SIG-M5 (cell line): Measurements from ENCODE around the gene GPC3.
"Not testable (repeated sequence)": the region's sequence is repeated elsewhere in the genome, so short reads cannot be mapped to it uniquely, and the experiment has no call there.

Experiments
- DNase-seq: peaks from one replicate; lab custom pipeline; 2025; lab: John Stamatoyannopoulos, UW

GPC3 gene

DNA sequence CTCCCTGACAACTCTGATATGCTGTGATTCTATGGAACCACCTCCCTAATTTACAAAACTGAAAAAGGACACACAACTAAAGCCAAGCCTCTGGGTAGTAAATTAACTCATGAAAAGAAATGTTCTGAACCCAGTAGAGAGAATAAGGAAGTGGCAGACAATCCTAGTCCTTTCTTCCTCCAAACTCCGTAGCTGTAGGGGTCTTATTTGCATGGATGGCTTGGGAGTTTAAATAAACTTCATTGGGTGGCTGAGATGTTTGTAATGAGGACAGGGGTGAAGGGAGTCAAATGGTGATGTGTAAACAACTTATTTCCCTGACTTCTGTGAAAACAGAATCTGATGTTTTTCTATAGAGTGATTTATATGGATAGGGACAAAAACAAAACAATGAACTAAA is 59.3 kb downstream of the GPC3 start:
- no peak for DNase-seq

DNA sequence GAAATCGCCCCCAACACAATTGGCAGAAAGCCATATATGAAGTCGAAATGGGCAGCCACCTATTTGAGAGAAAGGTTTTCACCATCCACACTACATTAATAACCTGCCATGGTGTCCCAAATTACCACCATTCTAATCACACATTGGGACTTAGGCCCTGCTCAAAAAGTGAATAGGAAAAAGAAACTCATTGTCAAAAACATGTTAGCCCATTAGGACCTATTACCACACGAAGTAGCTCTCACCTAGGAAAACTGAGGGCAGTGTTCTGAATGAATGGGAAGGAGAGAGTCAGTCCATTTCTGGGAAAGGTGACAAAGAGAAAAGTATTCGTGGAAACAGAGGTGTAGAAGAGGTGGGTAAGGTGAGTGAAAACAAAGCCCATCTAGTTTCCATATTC is 60.8 kb downstream of the GPC3 start:
- no peak for DNase-seq

DNA sequence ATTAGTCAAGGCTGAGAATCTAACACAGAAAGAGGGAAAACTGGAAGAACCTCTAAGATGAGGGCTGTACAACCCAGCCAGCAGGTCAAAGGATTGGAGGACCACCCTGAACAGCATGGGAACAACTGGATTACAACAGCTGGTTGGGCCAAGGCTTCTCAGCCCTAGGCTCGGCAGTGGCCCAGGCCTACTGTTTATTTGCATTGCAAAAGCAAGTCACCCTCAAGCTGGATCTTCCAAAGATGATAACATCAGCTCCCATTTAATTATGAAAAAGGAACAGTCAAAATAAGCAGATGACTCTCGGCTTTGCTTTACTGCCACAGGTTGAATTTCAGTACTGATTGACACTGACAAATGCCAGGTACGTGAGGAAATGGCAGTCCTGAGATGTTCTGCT is 61.8 kb downstream of the GPC3 start:
- DNase-seq: no peak

DNA sequence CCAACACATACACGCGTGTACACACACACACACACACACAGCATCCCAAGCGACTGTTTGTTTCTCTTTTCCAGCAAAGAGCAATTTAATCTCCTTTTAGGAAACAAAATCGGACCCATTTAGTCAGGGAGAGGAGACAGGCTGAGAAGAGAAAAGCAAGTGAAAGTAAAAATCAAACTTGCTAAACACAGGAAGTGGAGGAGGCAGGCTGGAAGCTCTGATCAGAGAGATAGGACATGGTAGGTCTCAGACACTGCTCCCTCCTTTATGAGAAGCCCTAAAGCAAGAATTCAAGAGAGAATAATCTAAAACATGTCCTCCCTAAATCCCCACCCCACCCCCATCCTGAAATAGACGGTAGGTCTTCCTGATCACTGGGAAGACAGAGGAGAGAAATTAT is 62.3 kb downstream of the GPC3 start:
- no peak for DNase-seq

DNA sequence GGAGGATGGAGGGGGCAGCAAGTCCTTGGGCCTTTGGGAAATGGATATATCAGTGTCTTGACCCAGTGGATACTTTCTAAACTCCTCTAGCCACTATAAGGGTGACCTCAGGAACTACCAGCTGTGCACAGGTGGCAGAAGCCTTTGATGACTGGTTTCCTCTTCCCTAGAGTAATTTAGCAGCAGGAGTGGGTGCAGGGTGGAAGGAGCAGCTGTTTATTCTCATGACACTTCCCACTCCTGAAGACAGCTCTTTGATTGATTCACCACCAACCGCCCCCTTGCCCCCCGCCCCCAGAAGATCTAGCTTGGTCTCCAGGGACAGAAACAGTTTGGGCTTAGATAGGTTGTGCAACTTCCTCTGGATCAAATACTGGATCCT is 63.0 kb downstream of the GPC3 start:
- no peak for DNase-seq

DNA sequence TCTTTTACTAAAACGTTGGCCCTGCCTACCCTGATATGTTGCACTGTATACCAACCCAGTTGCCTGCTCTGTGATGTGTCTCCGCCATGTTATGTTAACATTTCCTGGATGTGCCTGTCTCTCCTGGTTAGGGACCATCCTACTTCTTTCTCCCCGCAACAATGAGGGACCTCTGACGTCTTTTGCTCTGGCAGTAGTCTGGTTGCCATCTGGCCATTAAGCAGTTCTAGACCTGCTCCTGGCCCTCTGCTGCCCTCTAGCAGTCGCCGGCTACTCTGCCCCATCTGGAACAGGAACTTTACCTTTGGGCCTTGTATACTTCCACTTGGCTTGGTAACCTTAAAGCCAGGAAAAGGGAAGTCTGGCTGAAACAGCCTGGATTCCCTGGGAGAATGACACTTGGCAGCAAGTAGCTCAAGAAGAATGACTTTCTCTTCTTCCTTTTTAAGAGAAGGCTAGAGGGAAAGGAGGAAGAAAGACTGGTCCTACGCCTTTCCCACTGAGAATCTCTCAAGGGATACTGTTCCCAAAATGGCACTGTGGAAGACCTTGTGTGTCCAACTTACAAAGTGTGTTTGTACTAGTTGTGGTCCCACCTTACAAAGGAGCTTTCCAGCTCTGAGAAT is 63.5 kb downstream of the GPC3 start:
- no peak for DNase-seq

DNA sequence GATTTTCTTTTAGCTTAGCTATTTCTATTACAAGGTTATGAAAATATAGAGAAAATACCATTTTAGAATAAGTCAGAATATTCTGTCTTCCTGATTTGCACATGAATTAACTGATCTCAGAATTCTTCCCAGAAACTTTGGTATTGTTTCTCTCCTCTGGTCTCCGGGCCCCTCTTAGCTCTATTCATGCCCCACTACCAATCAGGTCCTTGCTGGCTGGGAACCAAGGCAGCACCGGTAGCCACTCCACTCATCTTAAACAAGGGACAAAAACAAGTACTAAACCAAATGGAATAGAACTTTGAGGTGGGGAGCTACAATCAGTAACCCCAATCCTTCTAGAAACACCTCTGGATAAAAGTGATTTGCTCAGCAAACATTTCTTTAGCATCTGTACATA is 64.3 kb downstream of the GPC3 start:
- no peak for DNase-seq

DNA sequence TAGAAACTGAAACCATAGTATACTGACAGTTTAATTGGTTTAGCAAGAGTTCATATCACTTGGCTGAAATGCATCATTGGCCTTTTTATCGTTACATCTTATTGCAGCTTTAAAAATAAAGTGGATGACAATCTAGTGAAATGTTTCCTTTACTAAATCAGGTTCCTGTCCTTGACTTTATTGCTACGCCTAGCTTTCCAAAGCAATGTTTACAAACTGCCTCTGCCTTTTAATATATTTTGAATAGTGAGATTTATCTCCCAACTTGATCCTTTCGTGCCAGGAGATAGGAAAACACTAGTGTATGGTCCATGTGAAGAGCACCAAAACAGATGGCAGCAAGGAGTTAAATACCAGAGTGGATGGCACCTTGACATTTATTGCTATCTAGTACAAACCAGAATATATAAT is 67.0 kb downstream of the GPC3 start:
- DNase-seq: no peak

DNA sequence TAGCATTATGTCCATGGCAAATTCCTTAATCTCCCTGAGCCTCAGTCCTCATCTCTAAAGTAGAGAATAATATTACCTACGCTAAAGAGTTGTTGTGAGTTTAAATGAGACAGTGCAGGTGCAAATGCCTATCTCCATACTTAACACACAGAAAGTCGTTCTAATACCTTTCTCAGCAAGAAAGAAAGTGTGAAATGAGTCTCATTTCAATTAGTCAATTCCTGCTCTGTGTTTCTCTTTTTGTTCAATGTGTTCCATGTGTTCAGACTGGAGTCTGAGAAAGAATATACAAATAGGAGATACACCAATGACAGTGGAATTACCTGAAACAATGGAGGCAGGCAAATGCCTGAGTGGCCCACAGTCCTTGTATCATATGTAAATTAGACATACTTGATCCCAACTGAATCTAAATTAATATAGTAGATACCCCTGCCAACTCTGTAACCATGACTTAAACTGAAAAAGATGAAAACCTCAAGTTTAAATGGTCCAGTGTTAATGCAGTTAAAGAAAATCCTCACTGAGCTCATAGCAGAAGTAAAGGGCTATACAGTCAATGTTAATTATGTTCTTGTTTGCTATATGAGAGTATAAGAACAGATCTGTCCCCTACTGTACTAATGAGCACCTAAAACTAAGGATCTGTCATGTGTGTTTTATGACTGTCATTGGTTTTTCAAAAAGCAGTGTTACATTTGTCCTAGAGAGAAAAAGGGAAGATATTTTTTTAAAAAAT is 68.2 kb downstream of the GPC3 start:
- no peak for DNase-seq

DNA sequence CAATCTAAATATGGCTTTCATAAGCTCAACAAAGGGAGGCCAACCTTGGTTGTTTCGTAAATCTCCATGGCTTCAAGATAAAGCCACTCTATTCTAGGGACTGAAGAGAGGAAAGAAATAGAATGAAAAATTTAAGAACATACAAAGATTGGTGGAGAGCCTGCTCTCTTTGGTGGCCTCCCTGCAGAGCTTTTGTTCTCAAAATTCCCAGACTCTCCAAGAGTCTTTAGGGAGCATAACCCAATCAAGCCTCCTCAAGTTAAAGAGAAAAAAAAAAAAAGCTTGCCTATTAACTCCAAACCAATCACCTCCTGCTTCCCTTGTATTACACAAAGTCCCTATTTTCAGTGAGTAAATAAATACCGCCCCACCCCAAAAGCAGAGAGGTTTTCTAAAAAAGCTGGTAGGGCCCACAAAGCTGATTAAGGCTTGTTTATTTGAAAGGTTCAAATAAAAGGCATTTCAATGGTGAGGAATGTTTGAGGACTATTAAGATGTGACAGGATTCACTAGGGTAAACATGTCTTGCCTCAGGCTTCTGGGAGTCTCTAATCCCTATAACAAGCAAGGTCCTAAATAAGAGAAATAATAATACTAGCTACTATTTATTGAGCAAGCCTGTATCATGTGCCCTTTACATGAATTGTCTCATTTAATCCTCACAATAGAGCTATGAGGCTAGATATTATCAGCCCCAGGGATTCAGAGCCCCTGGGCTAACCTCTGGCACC is 71.6 kb downstream of the GPC3 start:
- no peak for DNase-seq

DNA sequence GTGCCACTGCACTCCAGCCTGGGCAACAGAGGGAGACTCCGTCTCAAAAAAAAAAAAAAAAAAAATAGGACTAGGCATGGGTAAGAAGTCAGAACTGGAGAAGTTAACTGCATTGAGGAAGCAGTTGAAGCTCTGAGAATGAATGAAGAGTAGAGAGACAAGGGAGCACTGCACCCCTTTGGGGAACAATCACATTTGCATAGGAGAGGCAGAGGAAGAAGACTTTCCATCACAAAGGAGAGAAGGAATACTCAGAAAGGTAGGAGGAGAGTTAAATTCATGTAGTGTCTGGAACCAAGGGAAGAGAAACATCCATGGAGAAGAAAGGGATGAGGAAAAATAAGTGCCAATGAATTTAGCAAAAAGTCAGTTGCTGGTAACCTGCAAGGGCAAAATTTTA is 72.4 kb downstream of the GPC3 start:
- DNase-seq: no peak

DNA sequence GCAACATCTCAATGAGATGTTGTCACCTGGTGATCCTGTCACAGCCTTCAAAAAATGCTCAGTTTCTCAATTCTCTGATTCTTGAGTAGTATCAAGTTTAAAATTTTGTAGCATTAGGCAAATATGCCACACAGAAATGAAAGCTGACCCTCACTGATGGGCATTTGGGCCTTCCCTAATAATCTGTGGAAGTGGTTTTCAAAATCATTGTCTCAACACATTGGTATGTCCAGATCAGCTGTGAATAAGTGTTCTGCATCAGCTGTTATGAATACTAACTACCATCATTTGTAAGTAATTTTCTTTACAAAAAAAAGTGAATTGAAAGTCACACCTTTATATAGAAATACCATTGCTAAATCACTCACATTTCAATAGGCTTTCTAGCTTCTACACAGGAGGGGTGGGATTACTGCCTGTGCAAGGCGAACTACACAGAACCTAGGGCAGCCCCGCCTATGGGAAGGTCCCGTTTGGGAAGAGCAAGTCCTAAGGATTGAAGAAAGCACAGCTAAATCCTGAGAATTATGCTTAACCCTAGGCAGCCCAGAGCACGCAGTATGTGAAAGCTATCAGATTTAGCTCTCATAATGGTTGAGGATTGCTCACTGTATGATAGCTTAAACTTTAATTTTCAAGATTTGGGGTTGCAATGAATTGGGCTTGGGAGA is 73.4 kb downstream of the GPC3 start:
- no peak for DNase-seq

DNA sequence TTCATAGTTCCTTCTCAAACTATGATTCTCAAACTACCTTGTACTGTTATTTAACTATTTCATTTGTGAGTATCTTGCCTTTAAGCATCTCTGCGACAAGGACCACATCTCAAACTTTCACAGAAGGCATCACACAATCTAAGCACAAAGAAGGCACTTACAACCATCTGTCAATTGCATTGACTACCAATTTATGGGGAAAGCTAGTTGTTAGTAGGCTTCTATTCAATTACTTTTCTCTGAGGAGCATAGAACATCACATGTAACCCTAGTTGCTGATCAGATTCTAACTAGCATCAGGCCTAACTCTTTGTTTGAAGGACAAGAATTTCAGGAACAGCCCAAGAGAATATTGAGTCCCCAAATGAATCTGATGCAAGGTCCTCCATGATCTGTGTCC is 74.9 kb downstream of the GPC3 start:
- no peak for DNase-seq

DNA sequence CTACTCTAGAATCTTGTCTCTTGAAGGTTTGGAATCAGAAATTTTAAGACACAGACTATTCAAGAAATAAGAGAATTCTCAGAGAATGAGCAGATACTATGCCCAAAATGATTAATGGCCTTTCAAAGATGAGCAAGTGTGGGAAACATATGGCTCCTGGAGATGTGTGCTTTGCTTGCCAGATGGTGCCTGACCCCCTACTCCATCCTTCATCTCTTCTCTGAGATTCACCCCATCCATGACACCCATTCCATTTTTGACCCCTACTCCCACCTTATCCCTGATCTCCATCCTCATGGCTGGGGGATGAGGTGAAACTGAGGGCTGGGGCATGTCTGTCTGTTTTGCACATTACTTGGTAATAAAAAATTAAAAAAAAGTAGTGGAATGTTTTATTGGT is 75.5 kb downstream of the GPC3 start:
- DNase-seq: no peak

DNA sequence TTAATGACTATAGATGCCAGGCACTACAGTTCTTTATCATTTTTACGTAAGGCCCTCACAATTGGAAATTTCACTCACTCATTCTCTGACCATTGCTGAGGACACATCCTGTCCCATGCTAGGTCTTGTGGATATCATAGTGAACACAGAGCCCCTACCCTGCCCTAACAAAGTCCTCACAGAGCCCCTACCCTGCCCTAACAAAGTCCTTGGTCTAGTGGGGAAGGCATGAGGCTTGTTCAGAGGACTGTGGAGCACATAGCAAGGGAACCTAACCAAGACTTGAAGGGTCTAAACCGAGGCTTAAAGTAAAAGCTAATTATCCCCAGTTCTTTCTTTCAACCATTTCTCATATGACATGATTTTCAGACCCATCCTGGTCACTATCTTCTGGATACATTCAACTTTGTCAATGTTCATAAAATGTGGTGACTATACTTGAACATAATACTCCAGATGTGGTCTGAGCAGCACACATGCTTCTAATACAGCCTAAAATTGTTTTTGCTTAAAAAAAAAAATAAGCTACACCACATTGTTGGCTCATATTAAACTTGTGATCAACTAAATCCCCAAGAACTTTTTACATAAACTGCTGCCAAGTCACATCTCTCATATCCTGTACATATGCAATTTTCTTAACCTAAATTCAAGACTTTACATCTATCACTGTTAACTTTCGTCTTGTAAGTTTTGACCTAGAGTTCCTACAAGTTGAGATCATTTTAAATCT is 77.0 kb downstream of the GPC3 start:
- no peak for DNase-seq

DNA sequence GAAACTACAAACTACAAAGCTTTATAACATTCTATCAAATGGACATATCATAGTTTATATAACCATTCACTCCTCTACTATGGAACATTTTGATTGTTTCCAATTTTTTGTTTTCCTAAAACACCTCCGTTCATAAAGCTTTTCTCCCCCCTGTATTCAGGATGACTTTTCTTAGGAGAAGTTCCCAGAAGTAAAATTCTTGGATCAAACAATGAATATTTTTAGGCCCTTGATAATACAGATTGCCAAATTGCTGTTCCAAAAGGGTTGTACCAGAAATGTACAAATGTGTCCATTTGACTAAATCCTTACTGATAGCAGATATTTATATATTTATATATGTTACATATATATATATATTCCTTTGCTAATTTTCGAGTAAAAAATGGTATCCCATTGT is 77.8 kb downstream of the GPC3 start:
- DNase-seq: no peak

DNA sequence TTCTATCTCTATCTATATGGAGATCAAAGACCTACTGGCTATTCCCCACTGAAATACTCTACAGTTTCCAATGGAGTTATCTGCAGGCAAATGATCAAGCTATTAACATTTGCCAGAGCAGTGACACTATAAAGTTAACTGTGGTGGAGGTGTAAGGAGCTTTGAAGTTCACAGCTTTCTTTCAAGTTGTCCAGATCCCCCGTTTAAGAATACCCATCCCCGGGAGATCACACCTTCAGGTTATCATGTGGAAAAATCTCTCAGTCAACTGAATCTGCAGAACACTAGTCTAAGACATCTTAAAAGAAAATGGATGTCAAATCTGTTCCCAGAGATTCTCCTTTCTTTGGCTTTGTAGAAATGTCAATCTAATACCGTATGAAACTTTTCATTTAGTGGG is 80.1 kb downstream of the GPC3 start:
- DNase-seq: no peak

DNA sequence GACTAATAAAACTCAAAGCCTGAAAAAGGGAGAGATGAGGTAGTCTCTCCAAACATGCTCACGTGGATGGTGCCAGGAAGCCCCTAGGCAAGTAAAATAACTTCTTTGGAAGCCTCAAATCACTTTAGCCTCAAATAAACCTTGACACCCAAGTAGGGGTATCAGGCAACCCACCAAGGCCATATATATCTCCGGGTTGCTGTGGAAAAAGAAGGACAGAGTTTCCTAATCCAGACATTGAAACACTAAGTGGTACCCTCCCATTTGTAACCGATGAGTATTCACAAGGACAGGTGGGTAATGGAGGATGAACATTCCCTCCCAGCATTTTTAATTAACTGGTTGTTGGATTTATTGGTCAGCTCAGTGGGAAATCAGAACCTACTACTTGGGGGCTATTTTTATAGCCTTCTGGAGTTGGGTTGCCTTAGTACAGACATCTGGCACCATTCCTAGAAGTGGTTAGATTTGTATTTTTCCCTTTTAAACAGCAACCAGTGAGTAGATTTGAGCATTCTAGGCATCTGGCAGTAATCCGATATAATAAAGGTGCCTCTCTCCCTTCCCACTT is 87.7 kb downstream of the GPC3 start:
- no peak for DNase-seq

DNA sequence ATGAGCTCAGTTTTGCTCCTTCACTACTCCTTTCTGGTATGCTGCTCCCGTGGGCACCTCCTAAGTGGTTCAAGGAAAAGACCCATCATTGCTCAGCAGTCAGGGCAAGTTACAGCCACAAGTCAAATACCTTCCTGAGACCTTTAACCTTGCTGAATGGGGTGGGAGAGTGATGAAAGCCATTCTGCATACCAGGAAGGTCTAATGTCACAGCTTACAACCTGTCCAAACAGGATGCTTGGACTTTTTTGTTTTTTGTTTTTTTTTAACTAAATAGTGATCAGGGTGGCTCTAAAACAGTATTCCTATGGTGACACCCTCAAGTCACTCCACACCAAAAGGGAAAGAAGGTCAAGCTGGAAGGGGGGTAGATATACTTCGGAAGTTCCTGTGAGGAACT is 93.1 kb downstream of the GPC3 start:
- no peak for DNase-seq

DNA sequence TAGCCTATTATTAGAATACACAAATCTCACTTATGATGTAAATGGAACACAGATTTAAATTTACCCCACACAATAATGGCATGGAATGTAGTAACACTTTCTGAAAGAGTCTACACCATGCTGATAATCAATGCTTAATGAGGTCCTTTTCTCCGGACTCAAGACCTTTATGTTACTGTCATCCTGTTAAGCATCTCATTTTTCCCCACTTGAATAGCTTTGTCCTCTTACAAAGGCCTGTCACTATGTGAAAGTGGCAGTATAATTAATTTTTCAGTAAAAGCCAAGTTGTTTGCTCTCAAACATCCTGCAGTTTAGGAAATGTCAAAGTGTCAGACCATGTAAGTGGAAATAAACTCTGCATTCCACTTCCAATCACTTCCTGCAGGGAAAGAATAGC is 96.4 kb downstream of the GPC3 start:
- DNase-seq: no peak

DNA sequence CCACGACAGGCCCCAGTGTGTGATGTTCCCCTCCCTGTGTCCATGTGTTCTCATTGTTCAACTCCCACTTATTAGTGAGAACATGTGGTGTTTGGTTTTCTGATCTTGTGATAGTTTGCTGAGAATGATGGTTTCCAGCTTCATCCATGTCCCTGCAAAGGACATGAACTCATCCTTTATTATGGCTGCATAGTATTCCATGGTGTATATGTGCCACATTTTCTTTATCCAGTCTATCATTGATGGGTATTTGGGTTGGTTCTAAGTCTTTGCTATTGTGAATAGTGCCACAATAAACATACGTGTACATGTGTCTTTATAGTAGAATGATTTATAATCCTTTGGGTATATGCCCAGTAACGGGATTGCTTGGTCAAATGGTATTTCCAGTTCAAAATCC is 97.3 kb downstream of the GPC3 start:
- not testable (repeated sequence) for DNase-seq
